HCT116 (cell line): ENCODE results near the gene COL15A1.

ENCODE experiments used
- ATF3 ChIP-seq: IDR thresholded peaks from 2 replicates; pipeline ENCODE4 v1.6.1; 2012
- CEBPB ChIP-seq: IDR thresholded peaks from 2 replicates; pipeline ENCODE4 v1.6.1; 2012; ENCODE audit warnings: low read depth
- CTCF ChIP-seq, 3 experiments: fragments of 200-600 bp in 1 of 3; sonication (generic) in 1 of 3; IDR thresholded peaks in 2 of 3; conservative IDR thresholded peaks in 1 of 3; 2 replicates each; pipeline ENCODE4 v1.5.1; 2012 to 2017; ENCODE audit warnings: low read depth in 2 of 3, low read length in 2 of 3, antibody characterized with exemption in 1 of 3, borderline replicate concordance in 1 of 3, control low read depth in 1 of 3, mild to moderate bottlenecking in 1 of 3, mixed read lengths in 1 of 3, mixed run types in 1 of 3, moderate library complexity in 1 of 3; ENCODE audit not compliant: insufficient read depth in 1 of 3
- ELF1 ChIP-seq: IDR thresholded peaks from 2 replicates; pipeline ENCODE4 v1.6.1; 2012; ENCODE audit warnings: low read depth, borderline replicate concordance
- EZH2 ChIP-seq: fragments of 200-600 bp; sonication (generic); IDR thresholded peaks from 2 replicates; pipeline ENCODE4 v1.6.1; 2017; ENCODE audit warnings: antibody characterized with exemption, mixed run types
- MAX ChIP-seq: IDR thresholded peaks from 2 replicates; pipeline ENCODE4 v1.6.1; 2012
- POLR2A ChIP-seq: IDR thresholded peaks from 2 replicates; pipeline ENCODE4 v1.7.0; 2011; ENCODE audit warnings: borderline replicate concordance; ENCODE audit not compliant: insufficient read depth, insufficient read length; ENCODE audit errors: extremely low read depth
- POLR2AphosphoS5 ChIP-seq: IDR thresholded peaks from 2 replicates; pipeline ENCODE4 v1.6.1; 2011; ENCODE audit warnings: mild to moderate bottlenecking, low read depth, low read length, moderate library complexity
- RAD21 ChIP-seq: IDR thresholded peaks from 2 replicates; pipeline ENCODE4 v1.6.1; 2012; ENCODE audit warnings: low read depth, mild to moderate bottlenecking
- SRF ChIP-seq: IDR thresholded peaks from 2 replicates; pipeline ENCODE4 v1.6.1; 2012; ENCODE audit warnings: low read depth
- TCF7L2 ChIP-seq: IDR thresholded peaks from 2 replicates; pipeline ENCODE4 v1.7.0; 2011; ENCODE audit warnings: borderline replicate concordance, inconsistent platforms; ENCODE audit not compliant: insufficient read depth, insufficient read length; ENCODE audit errors: extremely low read depth

- no peak for TF ChIP-seq CEBPB
- TF ChIP-seq CTCF (IDR thresholded peaks at IDR 0.05 in 2 of 3, conservative IDR thresholded peaks at IDR 0.05 in 1 of 3; ENCODE audit: borderline replicate concordance in 1 of 3, insufficient read depth in 1 of 3, low read depth in 2 of 3, low read length in 2 of 3) = no peak
- TF ChIP-seq MAX = no peak
- no peak for TF ChIP-seq RAD21
- no peak for TF ChIP-seq TCF7L2
- no peak for TF ChIP-seq POLR2AphosphoS5
- no peak for TF ChIP-seq POLR2A
- TF ChIP-seq ATF3 = no peak
- TF ChIP-seq ELF1 = no peak
- TF ChIP-seq SRF = no peak
- TF ChIP-seq EZH2 = no peak
Measured at GRCh38 chr9:99002706-99003105, 59.0 kb downstream of the COL15A1 start.
